ENCODE results near the gene DPP7.

The DPP7 gene

GRCh38 chr9:137080260-137081122 lies 34.0 kb downstream of the DPP7 start:
- in situ Hi-C loops (cut with MboI; ENCODE audit: low pct_unique_long_range_greater_than_20kb, low sequenced_read_pairs, unreplicated experiment): no loop called here
- no peak for TF ChIP-seq CTCF (IDR thresholded peaks at IDR 0.05; ENCODE audit: extremely low read depth, insufficient read depth, missing control alignments)
- no peak for DNase-seq (ENCODE audit: low spot score)

- in situ Hi-C loops (cut with MboI; ENCODE audit: low pct_unique_long_range_greater_than_20kb, low sequenced_read_pairs, unreplicated experiment): no loop called here
- TF ChIP-seq CTCF (IDR thresholded peaks at IDR 0.05; ENCODE audit: extremely low read depth, insufficient read depth, missing control alignments): no peak
- DNase-seq (ENCODE audit: low spot score): no peak
Observed at GRCh38 chr9:137079401-137079787, 35.1 kb downstream of the DPP7 start.

GRCh38 chr9:137078701-137079400 lies 35.7 kb downstream of the DPP7 start:
- DNase-seq (ENCODE audit: low spot score): no peak
- in situ Hi-C loops (cut with MboI; ENCODE audit: low pct_unique_long_range_greater_than_20kb, low sequenced_read_pairs, unreplicated experiment): no loop called here

GRCh38 chr9:137077758-137078693 lies 36.5 kb downstream of the DPP7 start:
- DNase-seq (ENCODE audit: low spot score): no peak
- TF ChIP-seq CTCF (IDR thresholded peaks at IDR 0.05; ENCODE audit: extremely low read depth, insufficient read depth, missing control alignments): no peak
- in situ Hi-C loops (cut with MboI; ENCODE audit: low pct_unique_long_range_greater_than_20kb, low sequenced_read_pairs, unreplicated experiment): no loop called here

More at GRCh38 chr9:137078701-137079400, 35.7 kb downstream of the DPP7 start:
- TF ChIP-seq CTCF (IDR thresholded peaks at IDR 0.05; ENCODE audit: extremely low read depth, insufficient read depth, missing control alignments): no peak

GRCh38 chr9:137077010-137077747 lies 37.4 kb downstream of the DPP7 start, which contains the start of gene UAP1L1:
Gene UAP1L1, plus strand, starts transcription at chr9:137077517. Its CDS starts 16 bp downstream, at chr9:137077533.
- TF ChIP-seq CTCF (IDR thresholded peaks at IDR 0.05; ENCODE audit: extremely low read depth, insufficient read depth, missing control alignments): no peak
- in situ Hi-C loops (cut with MboI; ENCODE audit: low pct_unique_long_range_greater_than_20kb, low sequenced_read_pairs, unreplicated experiment): no loop called here
- DNase-seq (ENCODE audit: low spot score): peak; percentile 86

Measured in GM13977 (cell line).